ENCODE data around the gene FAM168A. TPM values are rescaled to one million over a fixed set of nuclear protein-coding genes. Genes with fewer than 3 reads are reported as not detected.

Gene FAM168A
- total and polyA plus RNA-seq, 2 of the 8 experiments (the other 6 are each of a cell fraction or from before 2014, with no cell fraction given): 17.1 to 21.6 TPM

GRCh38 chr11:73538381-73538872 lies 59.5 kb downstream of the FAM168A start:
- POLR2A ChIA-PET (ENCODE audit: partially characterized antibody): interaction anchor here (1.0 to 1.1 kb wide), 2 partner anchors 11 to 16 kb away, joined by 3 read pairs; no protein-coding TSS in a partner anchor

More at GRCh38 chr11:73538381-73538872, 59.5 kb downstream of the FAM168A start:
- TF ChIP-seq SP4 (IDR thresholded peaks at IDR 0.05; ENCODE audit: low read length) (no peak), BACH1 (IDR thresholded peaks at IDR 0.05; ENCODE audit: low read length) (no peak), USF2 (IDR thresholded peaks at IDR 0.05; ENCODE audit: low read length) (no peak), PHF8 (conservative IDR thresholded peaks at IDR 0.05; ENCODE audit: low read depth, low read length) (no peak), TAF1 (IDR thresholded peaks at IDR 0.05; ENCODE audit: low read depth, low read length) (no peak), FOSL1 (IDR thresholded peaks at IDR 0.05; ENCODE audit: insufficient read depth, low read depth, low read length) (no peak), SIN3A (conservative IDR thresholded peaks at IDR 0.05 in 1 of 2, IDR thresholded peaks at IDR 0.05 in 1 of 2; ENCODE audit: low read depth in 1 of 2, low read length in 2 of 2) (no peak), RXRA (IDR thresholded peaks at IDR 0.05; ENCODE audit: insufficient read depth, low read depth, low read length) (no peak), JUND (IDR thresholded peaks at IDR 0.05; ENCODE audit: low read length) (no peak), RFX5 (IDR thresholded peaks at IDR 0.05; ENCODE audit: borderline replicate concordance, low read depth, low read length) (no peak), SIX5 (IDR thresholded peaks at IDR 0.05; ENCODE audit: low read depth, low read length) (no peak)
- Histone ChIP-seq H3K14ac (ENCODE audit: insufficient read length) (no peak overlapping the region), H3K23ac (ENCODE audit: insufficient read length) (no peak overlapping the region), H3K27ac (ENCODE audit: low read depth, low read length) (peak overlapping the region; percentile 64; the same call in 1 of the 2 replicates), H3K79me1 (ENCODE audit: low read depth, low read length) (no peaks in the 10 kb centered on the region), H3K36me3 (ENCODE audit: control insufficient read depth in 2 of 4, insufficient read depth in 4 of 4, low read length in 3 of 4) (no peaks in the 10 kb centered on the region), H3K4me3 (ENCODE audit: extremely low read depth in 1 of 4, insufficient read depth in 2 of 4, low read depth in 3 of 4, low read length in 4 of 4) (peak overlapping the region in 1 of 4 experiments; percentile 1; a peak in 2 of 8 replicates), H2AK5ac (ENCODE audit: low read depth, low read length) (no peak overlapping the region), H3K4ac (replicated peaks; ENCODE audit: insufficient read length, low read depth, low read length) (no peak overlapping the region), H2BK12ac (ENCODE audit: low read depth, low read length) (no peak overlapping the region), H2BK5ac (ENCODE audit: low read depth, low read length) (peak overlapping the region; percentile 3; the same call in 1 of the 2 replicates), H3K18ac (ENCODE audit: extremely low read depth, low read length) (no peak overlapping the region), H4K20me1 (replicated peaks in 1 of 2; ENCODE audit: control insufficient read depth in 1 of 2, insufficient read depth in 2 of 2, low read length in 2 of 2) (no peaks in the 10 kb centered on the region), H3K79me2 (ENCODE audit: control insufficient read depth in 1 of 2, insufficient read depth in 2 of 2, low read length in 2 of 2) (peaks cover 0 to 4% of the 10 kb centered on the region in 2 experiments; a peak in 2 of 4 replicates), H2BK120ac (replicated peaks; ENCODE audit: low read depth, low read length) (no peak overlapping the region), H4K91ac (replicated peaks; ENCODE audit: insufficient read length, low read length) (no peak overlapping the region), H4K5ac (ENCODE audit: insufficient read length, low read depth, low read length) (no peak overlapping the region), H3K23me2 (ENCODE audit: low read depth, low read length) (no peaks in the 10 kb centered on the region), H3K9me3 (ENCODE audit: insufficient read depth in 2 of 2, low read depth in 1 of 2, low read length in 1 of 2) (no peaks in the 10 kb centered on the region), H3K4me1 (replicated peaks in 1 of 4; ENCODE audit: control insufficient read depth in 3 of 4, insufficient read depth in 4 of 4, low read length in 3 of 4) (peaks cover 3 to 17% (median 9%) of the 10 kb centered on the region in 4 experiments; a peak in 6 of 7 replicates), H4K8ac (ENCODE audit: extremely low read depth, insufficient read depth, low read length) (no peak overlapping the region), H2BK20ac (ENCODE audit: low read length) (no peak overlapping the region), H3K27me3 (replicated peaks in 1 of 4; ENCODE audit: control insufficient read depth in 3 of 4, extremely low read depth in 1 of 4, insufficient read depth in 3 of 4, low read length in 3 of 4) (no peaks in the 10 kb centered on the region), H2AFZ (ENCODE audit: low read length) (no peak overlapping the region), H3K56ac (replicated peaks; ENCODE audit: insufficient read length, low read depth, low read length) (no peak overlapping the region), H3K4me2 (ENCODE audit: insufficient read depth in 1 of 2, low read depth in 2 of 2, low read length in 2 of 2) (peak overlapping the region; percentile 11 to 41), H3K9ac (replicated peaks in 1 of 4; ENCODE audit: extremely low read depth in 1 of 4, low read depth in 3 of 4, low read length in 3 of 4) (no peak overlapping the region), H2BK15ac (ENCODE audit: low read length) (no peak overlapping the region)
- FAIRE-seq (peak; percentile 13), DNase-seq (ENCODE audit: low read depth in 1 of 2, low spot score in 2 of 2) (peak in 1 of 2 experiments; percentile 3)
- WGBS, 2 experiments (ENCODE audit: extremely low coverage in 1 of 2, insufficient coverage in 1 of 2, insufficient read length in 1 of 2, insufficient replicate concordance in 2 of 2, low coverage in 1 of 2, low lambda C conversion rate in 2 of 2, missing lambda C conversion rate in 1 of 2): 10% methylated on average over 1 of the region's 1 CpG; no CpG with 5 or more reads in 1 of the 2 experiments
- CTCF ChIA-PET (ENCODE audit: partially characterized antibody): interaction anchor here (0.6 to 1.9 kb wide), 6 partner anchors 9 to 176 kb away, joined by 3 to 6 read pairs (median 4); no protein-coding TSS in a partner anchor

Measured in H1 (cell line).